HepG2 (cell line): ENCODE data around the gene KAZALD1. TPM values are rescaled to one million over a fixed set of nuclear protein-coding genes. Genes with fewer than 3 reads are reported as not detected.
A peak's percentile ranks its signal among the peaks of the same experiment; 100 is the strongest.

Source experiments
- KAT7 ChIP-seq: IDR thresholded peaks from 2 replicates; pipeline ENCODE4 v1.6.1; 2018; ENCODE audit warnings: borderline replicate concordance, missing compliant biosample characterization
- MIXL1 ChIP-seq: IDR thresholded peaks from 2 replicates; pipeline ENCODE4 v1.6.1; 2016
- NR2F6 ChIP-seq, 2 experiments: IDR thresholded peaks; 2 replicates each; pipeline ENCODE4 v1.6.1; 2016; ENCODE audit warnings: antibody characterized with exemption in 1 of 2, mild to moderate bottlenecking in 1 of 2
- RFX1 ChIP-seq: fragments of 450-650 bp; IDR thresholded peaks from 2 replicates; pipeline ENCODE4 v1.6.1; 2017
- SAP130 ChIP-seq: IDR thresholded peaks from 2 replicates; pipeline ENCODE4 v1.6.1; 2016; ENCODE audit warnings: low read depth
- ZFX ChIP-seq: sonication (generic); formaldehyde crosslinking; IDR thresholded peaks from 2 replicates; pipeline ENCODE4 v1.4.0; 2020; ENCODE audit warnings: mild to moderate bottlenecking, low read depth, missing genetic modification reagents, moderate library complexity
- ZNF12 ChIP-seq: sonication (generic); formaldehyde crosslinking; IDR thresholded peaks from 2 replicates; pipeline ENCODE4 v1.5.0; 2020; ENCODE audit warnings: missing genetic modification reagents
- ZNF362 ChIP-seq: sonication (generic); formaldehyde crosslinking; IDR thresholded peaks from 2 replicates; pipeline ENCODE4 v1.4.0; 2020; ENCODE audit warnings: missing genetic modification reagents, mild to moderate bottlenecking, borderline replicate concordance
- ZNF639 ChIP-seq: conservative IDR thresholded peaks from 2 replicates; pipeline ENCODE4 v1.6.1; 2018; ENCODE audit warnings: missing genetic modification reagents
- ZSCAN12 ChIP-seq: sonication (generic); formaldehyde crosslinking; IDR thresholded peaks from 2 replicates; pipeline ENCODE4 v1.9.0; 2021; ENCODE audit warnings: mild to moderate bottlenecking, missing genetic modification reagents
- polyA plus RNA-seq, 8 experiments: library from polyadenylated mRNA; depleted of rRNA in 3 of 8; stranded (reverse) in 7 of 8; unstranded in 1 of 8; fragments of >200 nt; fragmentation: Illumina TruSeq in 4 of 8; extraction: Trizol in 4 of 8; gene quantifications; 2 replicates each; pipeline versions ENCODE4 v1.2.1 to v1.2.3, GENCODE V29; 2011 to 2016; ENCODE audit warnings: low read depth in 4 of 8, missing spikeins in 1 of 8, mixed read lengths in 1 of 8; ENCODE audit not compliant: insufficient read depth in 1 of 8
- total RNA-seq, 5 experiments: library from RNA; depleted of rRNA; stranded (reverse); fragments of >200 nt; fragmentation: Illumina TruSeq; extraction: Trizol; gene quantifications; 2 replicates each; pipeline ENCODE4 v1.2.3, GENCODE V29; 2016; ENCODE audit warnings: low read depth in 1 of 5
- TF ChIP-seq, protein P1 (sequence below), 2 experiments: sonication (generic) in 1 of 2; formaldehyde crosslinking in 1 of 2; IDR thresholded peaks; 2 replicates each; pipeline versions ENCODE4 v1.4.0 to v1.6.1; 2016 to 2020; ENCODE audit warnings: borderline replicate concordance in 1 of 2, low read depth in 1 of 2, mild to moderate bottlenecking in 1 of 2, missing genetic modification reagents in 1 of 2
- TF ChIP-seq, protein P2 (sequence below): sonication (generic); formaldehyde crosslinking; IDR thresholded peaks from 2 replicates; pipeline ENCODE4 v1.9.0; 2021; ENCODE audit warnings: mild to moderate bottlenecking, missing genetic modification reagents

The KAZALD1 gene
- total and polyA plus RNA-seq, 2 of the 13 experiments (the other 11 are each of a cell fraction or from before 2014, with no cell fraction given) = 16.7 to 27.7 TPM

DNA sequence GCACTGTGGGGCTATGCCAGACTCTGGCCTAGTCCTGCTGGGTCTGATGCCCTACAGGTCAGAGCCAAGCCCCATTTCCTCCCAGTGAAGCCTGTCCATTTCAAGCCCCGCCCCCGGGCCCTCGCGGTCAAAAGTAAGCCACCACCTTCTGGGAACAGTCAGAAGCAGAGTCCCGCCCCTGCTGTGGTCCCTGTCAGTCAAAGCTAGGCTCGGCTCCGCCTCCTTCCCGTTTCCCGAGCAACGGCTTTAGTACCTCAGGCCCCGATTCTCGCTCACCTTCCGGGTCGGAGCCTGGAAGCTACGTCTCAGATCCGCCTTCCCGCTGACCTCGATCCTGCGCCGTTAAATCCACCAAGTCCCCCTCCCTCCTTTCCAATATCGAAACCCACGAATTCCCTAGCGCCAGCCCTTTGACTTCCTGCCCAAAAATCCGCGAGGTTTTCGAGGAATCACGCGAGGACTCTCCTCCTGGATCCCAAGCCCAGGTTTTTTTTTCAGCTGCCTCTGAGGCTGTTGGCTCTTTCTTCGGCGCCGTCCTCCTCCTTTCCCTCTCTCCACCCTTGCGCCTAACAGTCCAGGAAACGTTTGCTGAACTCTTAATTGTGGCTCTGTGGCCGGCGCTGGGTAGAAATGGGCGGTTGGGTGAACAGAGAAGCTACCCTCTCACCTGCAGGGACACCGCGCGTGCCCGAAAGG, 19.0 kb upstream of the KAZALD1 start (continued):
- TF ChIP-seq RFX1 (peak; percentile 89), SAP130 (CRISPR knock-in tag) (peak; percentile 83), NR2F6 (IDR thresholded peaks at IDR 0.05) (peak; percentile 18; the same call in 1 of the 2 replicates), NR2F6 (CRISPR knock-in tag; IDR thresholded peaks at IDR 0.05) (no peak; the same call in 1 of the 2 replicates), ZSCAN12 (CRISPR knock-in tag) (no peak), KAT7 (no peak), ZNF639 (peak; percentile 83; the same call in 1 of the 2 replicates), ZNF362 (peak; percentile 90), MIXL1 (no peak), ZFX (CRISPR knock-in tag) (peak; percentile 62; the same call in 1 of the 2 replicates), ZNF12 (CRISPR knock-in tag) (no peak)
- TF ChIP-seq, protein P1, sequence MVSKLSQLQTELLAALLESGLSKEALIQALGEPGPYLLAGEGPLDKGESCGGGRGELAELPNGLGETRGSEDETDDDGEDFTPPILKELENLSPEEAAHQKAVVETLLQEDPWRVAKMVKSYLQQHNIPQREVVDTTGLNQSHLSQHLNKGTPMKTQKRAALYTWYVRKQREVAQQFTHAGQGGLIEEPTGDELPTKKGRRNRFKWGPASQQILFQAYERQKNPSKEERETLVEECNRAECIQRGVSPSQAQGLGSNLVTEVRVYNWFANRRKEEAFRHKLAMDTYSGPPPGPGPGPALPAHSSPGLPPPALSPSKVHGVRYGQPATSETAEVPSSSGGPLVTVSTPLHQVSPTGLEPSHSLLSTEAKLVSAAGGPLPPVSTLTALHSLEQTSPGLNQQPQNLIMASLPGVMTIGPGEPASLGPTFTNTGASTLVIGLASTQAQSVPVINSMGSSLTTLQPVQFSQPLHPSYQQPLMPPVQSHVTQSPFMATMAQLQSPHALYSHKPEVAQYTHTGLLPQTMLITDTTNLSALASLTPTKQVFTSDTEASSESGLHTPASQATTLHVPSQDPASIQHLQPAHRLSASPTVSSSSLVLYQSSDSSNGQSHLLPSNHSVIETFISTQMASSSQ (IDR thresholded peaks at IDR 0.05; ENCODE audit: low read depth) = peak; percentile 28; the same call in 1 of the 2 replicates
- TF ChIP-seq, protein P1 (CRISPR knock-in tag; IDR thresholded peaks at IDR 0.05; ENCODE audit: borderline replicate concordance) = 0 out of 2 replicates have a peak, but pooled peaks have one; percentile 37
- TF ChIP-seq, protein P2, sequence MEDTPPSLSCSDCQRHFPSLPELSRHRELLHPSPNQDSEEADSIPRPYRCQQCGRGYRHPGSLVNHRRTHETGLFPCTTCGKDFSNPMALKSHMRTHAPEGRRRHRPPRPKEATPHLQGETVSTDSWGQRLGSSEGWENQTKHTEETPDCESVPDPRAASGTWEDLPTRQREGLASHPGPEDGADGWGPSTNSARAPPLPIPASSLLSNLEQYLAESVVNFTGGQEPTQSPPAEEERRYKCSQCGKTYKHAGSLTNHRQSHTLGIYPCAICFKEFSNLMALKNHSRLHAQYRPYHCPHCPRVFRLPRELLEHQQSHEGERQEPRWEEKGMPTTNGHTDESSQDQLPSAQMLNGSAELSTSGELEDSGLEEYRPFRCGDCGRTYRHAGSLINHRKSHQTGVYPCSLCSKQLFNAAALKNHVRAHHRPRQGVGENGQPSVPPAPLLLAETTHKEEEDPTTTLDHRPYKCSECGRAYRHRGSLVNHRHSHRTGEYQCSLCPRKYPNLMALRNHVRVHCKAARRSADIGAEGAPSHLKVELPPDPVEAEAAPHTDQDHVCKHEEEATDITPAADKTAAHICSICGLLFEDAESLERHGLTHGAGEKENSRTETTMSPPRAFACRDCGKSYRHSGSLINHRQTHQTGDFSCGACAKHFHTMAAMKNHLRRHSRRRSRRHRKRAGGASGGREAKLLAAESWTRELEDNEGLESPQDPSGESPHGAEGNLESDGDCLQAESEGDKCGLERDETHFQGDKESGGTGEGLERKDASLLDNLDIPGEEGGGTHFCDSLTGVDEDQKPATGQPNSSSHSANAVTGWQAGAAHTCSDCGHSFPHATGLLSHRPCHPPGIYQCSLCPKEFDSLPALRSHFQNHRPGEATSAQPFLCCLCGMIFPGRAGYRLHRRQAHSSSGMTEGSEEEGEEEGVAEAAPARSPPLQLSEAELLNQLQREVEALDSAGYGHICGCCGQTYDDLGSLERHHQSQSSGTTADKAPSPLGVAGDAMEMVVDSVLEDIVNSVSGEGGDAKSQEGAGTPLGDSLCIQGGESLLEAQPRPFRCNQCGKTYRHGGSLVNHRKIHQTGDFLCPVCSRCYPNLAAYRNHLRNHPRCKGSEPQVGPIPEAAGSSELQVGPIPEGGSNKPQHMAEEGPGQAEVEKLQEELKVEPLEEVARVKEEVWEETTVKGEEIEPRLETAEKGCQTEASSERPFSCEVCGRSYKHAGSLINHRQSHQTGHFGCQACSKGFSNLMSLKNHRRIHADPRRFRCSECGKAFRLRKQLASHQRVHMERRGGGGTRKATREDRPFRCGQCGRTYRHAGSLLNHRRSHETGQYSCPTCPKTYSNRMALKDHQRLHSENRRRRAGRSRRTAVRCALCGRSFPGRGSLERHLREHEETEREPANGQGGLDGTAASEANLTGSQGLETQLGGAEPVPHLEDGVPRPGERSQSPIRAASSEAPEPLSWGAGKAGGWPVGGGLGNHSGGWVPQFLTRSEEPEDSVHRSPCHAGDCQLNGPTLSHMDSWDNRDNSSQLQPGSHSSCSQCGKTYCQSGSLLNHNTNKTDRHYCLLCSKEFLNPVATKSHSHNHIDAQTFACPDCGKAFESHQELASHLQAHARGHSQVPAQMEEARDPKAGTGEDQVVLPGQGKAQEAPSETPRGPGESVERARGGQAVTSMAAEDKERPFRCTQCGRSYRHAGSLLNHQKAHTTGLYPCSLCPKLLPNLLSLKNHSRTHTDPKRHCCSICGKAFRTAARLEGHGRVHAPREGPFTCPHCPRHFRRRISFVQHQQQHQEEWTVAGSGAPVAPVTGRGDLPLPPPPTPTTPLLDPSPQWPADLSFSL (CRISPR knock-in tag) = no peak
